Neutrophil (primary cell): ENCODE measurements around the gene ANKS1B.

Experiments used
- H3K27ac ChIP-seq: fragments of 200-600 bp; sonication (generic); 2 replicates; pipeline ENCODE4 v1.5.1; 2016; ENCODE audit warnings: mild to moderate bottlenecking, moderate library complexity
- H3K27me3 ChIP-seq: fragments of 200-600 bp; sonication (generic); 2 replicates; pipeline ENCODE4 v1.6.0; 2016; ENCODE audit warnings: mild to moderate bottlenecking
- H3K36me3 ChIP-seq: fragments of 200-600 bp; sonication (generic); 2 replicates; pipeline ENCODE4 v1.5.1; 2017
- H3K4me1 ChIP-seq, 2 experiments: fragments of 200-600 bp in 1 of 2; sonication (generic) in 1 of 2; 1 replicate in 1 of 2; 2 replicates in 1 of 2; pipeline versions ENCODE4 v1.5.1 to v1.6.1; 2013 to 2016; ENCODE audit warnings: low read depth in 1 of 2, low read length in 1 of 2, mild to moderate bottlenecking in 1 of 2, moderate library complexity in 1 of 2; ENCODE audit not compliant: control insufficient read depth in 1 of 2, insufficient read depth in 1 of 2
- H3K4me3 ChIP-seq, 2 experiments: fragments of 200-600 bp in 1 of 2; sonication (generic) in 1 of 2; 1 replicate in 1 of 2; 2 replicates in 1 of 2; pipeline ENCODE4 v1.5.1; 2013 to 2016; ENCODE audit warnings: low read depth in 1 of 2, low read length in 1 of 2, mild to moderate bottlenecking in 1 of 2, moderate library complexity in 1 of 2
- H3K9me3 ChIP-seq: fragments of 200-600 bp; sonication (generic); 2 replicates; pipeline ENCODE4 v1.5.1; 2016
- TF ChIP-seq, protein P1 (sequence below): fragments of 200-600 bp; sonication (generic); IDR thresholded peaks from 2 replicates; pipeline ENCODE4 v1.5.1; 2016; ENCODE audit warnings: antibody characterized with exemption

The ANKS1B gene

DNA sequence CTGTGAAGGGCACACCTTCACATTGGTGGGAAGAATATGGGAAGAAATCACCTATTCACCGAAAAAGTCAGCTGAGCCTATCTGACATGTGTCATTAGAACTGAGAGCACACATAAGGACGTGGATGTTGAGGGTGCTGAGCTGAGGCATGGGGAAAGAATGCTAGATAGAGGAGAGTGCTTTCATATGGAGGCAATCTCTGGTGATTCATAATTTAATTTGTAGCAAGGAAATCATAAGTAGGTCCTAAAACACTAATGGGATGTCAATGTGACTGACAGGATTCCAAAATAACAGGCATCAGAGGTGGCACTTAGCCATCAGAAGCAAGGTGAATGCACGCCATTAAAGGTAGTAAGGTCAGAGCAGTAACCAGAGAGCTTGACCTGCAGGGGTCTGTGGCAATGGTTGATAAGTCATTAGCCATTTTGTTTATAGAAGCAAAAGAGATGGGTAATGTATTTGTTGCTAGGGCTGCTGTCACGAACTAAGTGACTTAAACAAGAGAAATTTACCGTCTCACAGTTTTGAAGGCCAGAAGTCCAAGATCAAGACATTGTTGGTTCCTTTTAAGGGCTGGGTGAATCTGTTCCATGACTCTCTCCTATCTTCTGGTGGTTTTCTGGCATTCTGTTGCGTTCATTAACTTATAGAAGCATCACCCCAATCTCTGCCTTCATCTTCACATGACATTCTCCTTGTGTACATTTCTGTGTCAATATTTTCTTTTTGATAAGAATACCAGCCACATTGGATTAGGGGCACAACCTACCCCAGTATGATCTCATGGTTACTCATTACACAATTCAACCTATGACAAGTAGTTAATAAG lies 69.3 kb downstream of the ANKS1B start:
- TF ChIP-seq, protein P1, sequence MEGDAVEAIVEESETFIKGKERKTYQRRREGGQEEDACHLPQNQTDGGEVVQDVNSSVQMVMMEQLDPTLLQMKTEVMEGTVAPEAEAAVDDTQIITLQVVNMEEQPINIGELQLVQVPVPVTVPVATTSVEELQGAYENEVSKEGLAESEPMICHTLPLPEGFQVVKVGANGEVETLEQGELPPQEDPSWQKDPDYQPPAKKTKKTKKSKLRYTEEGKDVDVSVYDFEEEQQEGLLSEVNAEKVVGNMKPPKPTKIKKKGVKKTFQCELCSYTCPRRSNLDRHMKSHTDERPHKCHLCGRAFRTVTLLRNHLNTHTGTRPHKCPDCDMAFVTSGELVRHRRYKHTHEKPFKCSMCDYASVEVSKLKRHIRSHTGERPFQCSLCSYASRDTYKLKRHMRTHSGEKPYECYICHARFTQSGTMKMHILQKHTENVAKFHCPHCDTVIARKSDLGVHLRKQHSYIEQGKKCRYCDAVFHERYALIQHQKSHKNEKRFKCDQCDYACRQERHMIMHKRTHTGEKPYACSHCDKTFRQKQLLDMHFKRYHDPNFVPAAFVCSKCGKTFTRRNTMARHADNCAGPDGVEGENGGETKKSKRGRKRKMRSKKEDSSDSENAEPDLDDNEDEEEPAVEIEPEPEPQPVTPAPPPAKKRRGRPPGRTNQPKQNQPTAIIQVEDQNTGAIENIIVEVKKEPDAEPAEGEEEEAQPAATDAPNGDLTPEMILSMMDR, result no peak
- H3K27me3 ChIP-seq, result no peaks in the 10 kb centered on the region
- no peaks in the 10 kb centered on the region for H3K9me3 ChIP-seq
- H3K4me1 ChIP-seq, result no peaks in the 10 kb centered on the region
- H3K36me3 ChIP-seq, result no peaks in the 10 kb centered on the region
- H3K4me3 ChIP-seq, result no peak overlapping the region
- no peak overlapping the region for H3K27ac ChIP-seq

DNA sequence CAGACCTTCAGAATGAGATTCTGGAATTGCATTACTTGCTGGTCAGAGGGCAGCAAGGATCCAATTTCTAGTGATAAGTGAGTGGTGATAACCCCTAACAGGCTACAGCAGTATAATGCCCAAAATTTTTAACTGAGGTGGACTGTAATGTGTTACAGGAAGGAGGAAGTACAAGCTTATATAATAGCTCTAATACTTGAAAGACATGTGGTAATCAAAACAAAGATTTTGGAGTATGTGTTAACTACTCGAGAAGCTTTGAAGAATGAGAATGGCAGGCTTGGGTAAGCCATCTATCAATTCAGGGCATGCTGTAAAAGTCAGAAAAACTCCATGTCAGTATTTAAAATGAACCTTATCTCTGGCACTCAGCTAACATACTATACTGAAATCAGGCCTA lies 70.5 kb downstream of the ANKS1B start:
- Histone ChIP-seq H3K4me1 (no peaks in the 10 kb centered on the region), H3K27ac (no peak overlapping the region), H3K27me3 (no peaks in the 10 kb centered on the region), H3K9me3 (no peaks in the 10 kb centered on the region), H3K4me3 (no peak overlapping the region), H3K36me3 (no peaks in the 10 kb centered on the region)
- TF ChIP-seq, protein P1, result no peak

DNA sequence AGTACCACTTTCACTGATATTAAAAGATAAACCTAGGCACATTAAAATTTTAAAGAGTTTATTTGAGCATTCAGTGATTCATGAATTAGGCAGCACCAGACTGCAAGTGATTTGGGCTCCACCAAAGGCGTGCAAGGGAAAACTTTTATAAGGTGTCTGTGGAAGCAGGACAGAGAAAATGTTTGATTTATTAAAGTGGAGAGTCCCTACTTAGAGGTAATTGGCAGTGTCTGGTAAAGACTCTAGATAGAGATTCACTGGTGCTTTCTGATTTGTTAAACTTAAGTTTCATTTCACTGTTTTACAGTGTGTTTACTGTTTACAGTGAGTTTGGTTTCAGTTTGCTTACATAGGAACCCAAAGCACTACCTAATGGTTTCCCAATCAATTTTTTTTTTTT lies 72.8 kb downstream of the ANKS1B start:
- Histone ChIP-seq H3K9me3 (no peaks in the 10 kb centered on the region), H3K27ac (no peak overlapping the region), H3K4me3 (no peak overlapping the region), H3K4me1 (no peaks in the 10 kb centered on the region), H3K36me3 (no peaks in the 10 kb centered on the region), H3K27me3 (no peaks in the 10 kb centered on the region)
- TF ChIP-seq, protein P1, result no peak

DNA sequence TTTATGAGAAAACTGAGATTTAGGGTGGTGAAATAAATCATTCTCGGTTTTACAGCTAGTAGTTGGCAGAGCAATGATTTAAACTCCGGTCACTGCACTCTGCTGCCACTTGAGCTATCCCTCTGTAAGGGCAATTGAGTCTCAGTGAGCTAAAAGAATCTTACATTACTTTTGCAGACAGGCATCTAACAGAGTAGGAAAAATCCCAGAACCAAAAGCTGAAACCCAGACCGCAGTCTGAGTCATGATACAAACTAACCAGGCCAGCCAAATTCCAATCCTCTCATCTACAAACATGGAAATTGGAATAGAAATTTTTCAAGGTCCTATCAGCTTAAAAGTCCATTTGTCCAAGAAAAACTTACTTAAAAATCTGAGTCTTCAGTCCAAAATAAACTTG lies 73.7 kb downstream of the ANKS1B start:
- no peaks in the 10 kb centered on the region for H3K9me3 ChIP-seq
- no peaks in the 10 kb centered on the region for H3K27me3 ChIP-seq
- no peak overlapping the region for H3K27ac ChIP-seq
- TF ChIP-seq, protein P1, result no peak
- no peaks in the 10 kb centered on the region for H3K36me3 ChIP-seq
- no peaks in the 10 kb centered on the region for H3K4me1 ChIP-seq
- H3K4me3 ChIP-seq, result no peak overlapping the region

DNA sequence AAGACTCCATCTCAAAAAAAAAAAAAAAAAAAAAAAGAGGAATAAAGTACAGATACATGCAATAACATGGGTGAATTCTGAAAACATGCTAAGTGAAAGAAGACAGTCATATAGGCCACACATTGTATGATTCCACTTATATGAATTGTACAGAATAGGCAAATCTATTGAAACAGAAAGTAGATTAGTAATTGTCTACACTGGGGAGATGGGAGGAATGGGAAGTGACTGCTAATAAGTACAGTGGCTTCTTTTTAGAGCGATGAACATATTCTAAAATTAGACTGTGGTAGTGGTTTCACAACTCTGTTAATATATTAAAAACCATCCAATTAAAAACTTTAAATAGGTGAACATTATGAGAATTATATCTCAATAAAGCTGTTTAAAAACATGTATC lies 74.4 kb downstream of the ANKS1B start:
- no peak overlapping the region for H3K27ac ChIP-seq
- H3K27me3 ChIP-seq, result no peaks in the 10 kb centered on the region
- H3K36me3 ChIP-seq, result no peaks in the 10 kb centered on the region
- no peak overlapping the region for H3K4me3 ChIP-seq
- H3K4me1 ChIP-seq, result no peaks in the 10 kb centered on the region
- TF ChIP-seq, protein P1, result no peak
- no peaks in the 10 kb centered on the region for H3K9me3 ChIP-seq
